ENCODE data around the gene PNMA8A. TPM values are rescaled to one million over a fixed set of nuclear protein-coding genes. Genes with fewer than 3 reads are reported as not detected.

The PNMA8A gene
- total RNA-seq, 1 experiment from 2014 or later = not detected

DNA sequence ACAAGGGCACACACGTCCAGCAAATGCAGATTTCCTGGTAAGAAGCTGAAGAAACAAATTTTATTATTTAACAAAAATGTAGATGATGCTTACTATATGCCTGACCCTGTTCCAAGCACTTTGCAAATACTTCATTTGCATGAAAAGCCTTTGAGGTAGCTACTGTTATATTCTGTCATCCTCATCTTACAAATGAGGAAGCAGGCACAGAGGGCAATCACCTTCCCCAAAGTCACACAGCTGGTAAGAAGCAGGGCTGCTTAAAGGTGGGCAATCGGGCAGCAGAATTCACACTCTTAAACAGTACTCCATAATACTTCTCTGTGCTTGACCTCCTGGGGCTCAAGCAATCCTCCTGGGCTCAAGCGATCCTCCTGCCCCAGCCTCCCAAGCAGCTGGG lies 24.4 kb downstream of the PNMA8A start (continued):
- TF ChIP-seq, protein P1, sequence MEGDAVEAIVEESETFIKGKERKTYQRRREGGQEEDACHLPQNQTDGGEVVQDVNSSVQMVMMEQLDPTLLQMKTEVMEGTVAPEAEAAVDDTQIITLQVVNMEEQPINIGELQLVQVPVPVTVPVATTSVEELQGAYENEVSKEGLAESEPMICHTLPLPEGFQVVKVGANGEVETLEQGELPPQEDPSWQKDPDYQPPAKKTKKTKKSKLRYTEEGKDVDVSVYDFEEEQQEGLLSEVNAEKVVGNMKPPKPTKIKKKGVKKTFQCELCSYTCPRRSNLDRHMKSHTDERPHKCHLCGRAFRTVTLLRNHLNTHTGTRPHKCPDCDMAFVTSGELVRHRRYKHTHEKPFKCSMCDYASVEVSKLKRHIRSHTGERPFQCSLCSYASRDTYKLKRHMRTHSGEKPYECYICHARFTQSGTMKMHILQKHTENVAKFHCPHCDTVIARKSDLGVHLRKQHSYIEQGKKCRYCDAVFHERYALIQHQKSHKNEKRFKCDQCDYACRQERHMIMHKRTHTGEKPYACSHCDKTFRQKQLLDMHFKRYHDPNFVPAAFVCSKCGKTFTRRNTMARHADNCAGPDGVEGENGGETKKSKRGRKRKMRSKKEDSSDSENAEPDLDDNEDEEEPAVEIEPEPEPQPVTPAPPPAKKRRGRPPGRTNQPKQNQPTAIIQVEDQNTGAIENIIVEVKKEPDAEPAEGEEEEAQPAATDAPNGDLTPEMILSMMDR (IDR thresholded peaks at IDR 0.05 in 2 of 3, conservative IDR thresholded peaks at IDR 0.05 in 1 of 3; ENCODE audit: borderline replicate concordance in 1 of 3, insufficient read depth in 1 of 3, low read depth in 2 of 3, low read length in 2 of 3) = no peak
- no peak for TF ChIP-seq SP1 (IDR thresholded peaks at IDR 0.05; ENCODE audit: low read depth)
- no peak for TF ChIP-seq REST (IDR thresholded peaks at IDR 0.05; ENCODE audit: low read depth)
- no peak for TF ChIP-seq CEBPB (IDR thresholded peaks at IDR 0.05; ENCODE audit: low read depth)

DNA sequence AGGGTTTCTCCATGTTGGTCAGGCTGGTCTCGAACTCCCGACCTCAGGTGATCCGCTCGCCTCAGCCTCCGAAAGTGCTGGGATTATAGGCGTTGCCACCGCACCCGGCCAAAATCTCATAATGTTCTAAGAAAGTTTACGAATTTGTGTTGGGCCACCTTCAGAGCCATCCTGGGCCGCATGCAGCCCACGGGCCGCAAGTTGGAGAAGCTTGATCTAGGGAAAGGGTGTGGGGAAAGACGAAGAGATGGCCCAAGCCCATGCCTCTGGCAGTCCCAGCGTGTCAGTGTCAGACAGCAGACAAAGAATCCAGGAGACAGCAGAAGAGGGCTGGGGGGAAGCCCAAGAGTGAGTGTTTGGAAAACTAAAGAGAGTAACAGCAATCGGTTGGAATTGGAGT lies 25.3 kb downstream of the PNMA8A start:
- no peak for ATAC-seq
- no peaks in the 10 kb centered on the region for H3K9me3 ChIP-seq (ENCODE audit: control insufficient read depth in 1 of 2, insufficient read depth in 1 of 2, low read depth in 1 of 2, low read length in 2 of 2)
- H3K9ac ChIP-seq (ENCODE audit: low read length) = no peak overlapping the region
- H2AFZ ChIP-seq (ENCODE audit: low read depth, low read length, poor library complexity, severe bottlenecking) = no peak overlapping the region
- no peak overlapping the region for H3K27ac ChIP-seq (ENCODE audit: low read depth, low read length)
- POLR2A ChIA-PET = no interaction called here
- RAD21 ChIA-PET (ENCODE audit: low non-redundant PET in 1 of 2, low total read pairs in 2 of 2, uncharacterized antibody in 2 of 2, unreplicated experiment in 2 of 2) = no interaction called here
- no peak overlapping the region for H3K4me3 ChIP-seq (replicated peaks in 1 of 2; ENCODE audit: low read depth in 1 of 2, low read length in 2 of 2)
- no TSS peak for BruUV-seq (replicated peaks)
- no peak for DNase-seq (ENCODE audit: low read depth, low spot score)
- no peaks in the 10 kb centered on the region for H3K36me3 ChIP-seq (ENCODE audit: control insufficient read depth in 1 of 2, insufficient read depth in 2 of 2, low read length in 2 of 2)
- no peaks in the 10 kb centered on the region for H3K27me3 ChIP-seq (ENCODE audit: insufficient read depth, low read length)
- CTCF ChIA-PET = no interaction called here
- H3K9me2 ChIP-seq (ENCODE audit: insufficient read depth) = no peaks in the 10 kb centered on the region
- intact Hi-C loops (cut with micrococcal nuclease) = no loop called here
- no peak overlapping the region for H3K4me2 ChIP-seq (ENCODE audit: low read length)
- H3K79me2 ChIP-seq (ENCODE audit: insufficient read depth, low read length) = no peaks in the 10 kb centered on the region
- peaks cover 3 to 6% of the 10 kb centered on the region in 2 experiments; a peak in 3 of 4 replicates for H3K4me1 ChIP-seq (ENCODE audit: control insufficient read depth in 1 of 2, insufficient read depth in 2 of 2, low read length in 2 of 2)
- no peaks in the 10 kb centered on the region for H4K20me1 ChIP-seq (ENCODE audit: insufficient read depth)
- TF ChIP-seq ZNF274 (IDR thresholded peaks at IDR 0.05; ENCODE audit: low read depth, low read length) (no peak), YY1 (IDR thresholded peaks at IDR 0.05; ENCODE audit: extremely low read depth, insufficient replicate concordance, low read depth, low read length) (no peak), ZBTB33 (IDR thresholded peaks at IDR 0.05; ENCODE audit: extremely low read depth, insufficient replicate concordance, low read length) (no peak), MAX (IDR thresholded peaks at IDR 0.05) (no peak)
- TF ChIP-seq, protein P2, sequence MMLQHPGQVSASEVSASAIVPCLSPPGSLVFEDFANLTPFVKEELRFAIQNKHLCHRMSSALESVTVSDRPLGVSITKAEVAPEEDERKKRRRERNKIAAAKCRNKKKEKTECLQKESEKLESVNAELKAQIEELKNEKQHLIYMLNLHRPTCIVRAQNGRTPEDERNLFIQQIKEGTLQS (IDR thresholded peaks at IDR 0.05) = no peak
- TF ChIP-seq, protein P1 (IDR thresholded peaks at IDR 0.05 in 2 of 3, conservative IDR thresholded peaks at IDR 0.05 in 1 of 3; ENCODE audit: borderline replicate concordance in 1 of 3, insufficient read depth in 1 of 3, low read depth in 2 of 3, low read length in 2 of 3) = no peak
